NCI-H1092 treated with DMSO at 0.1 percent for 48 hours (cell line): ENCODE data around the gene ARHGAP19.
A peak's percentile ranks its signal among the peaks of the same experiment; 100 is the strongest.

ENCODE experiments used
- DNase-seq: peaks from one replicate; lab custom pipeline; 2025; lab: John Stamatoyannopoulos, UW

Gene ARHGAP19

DNA sequence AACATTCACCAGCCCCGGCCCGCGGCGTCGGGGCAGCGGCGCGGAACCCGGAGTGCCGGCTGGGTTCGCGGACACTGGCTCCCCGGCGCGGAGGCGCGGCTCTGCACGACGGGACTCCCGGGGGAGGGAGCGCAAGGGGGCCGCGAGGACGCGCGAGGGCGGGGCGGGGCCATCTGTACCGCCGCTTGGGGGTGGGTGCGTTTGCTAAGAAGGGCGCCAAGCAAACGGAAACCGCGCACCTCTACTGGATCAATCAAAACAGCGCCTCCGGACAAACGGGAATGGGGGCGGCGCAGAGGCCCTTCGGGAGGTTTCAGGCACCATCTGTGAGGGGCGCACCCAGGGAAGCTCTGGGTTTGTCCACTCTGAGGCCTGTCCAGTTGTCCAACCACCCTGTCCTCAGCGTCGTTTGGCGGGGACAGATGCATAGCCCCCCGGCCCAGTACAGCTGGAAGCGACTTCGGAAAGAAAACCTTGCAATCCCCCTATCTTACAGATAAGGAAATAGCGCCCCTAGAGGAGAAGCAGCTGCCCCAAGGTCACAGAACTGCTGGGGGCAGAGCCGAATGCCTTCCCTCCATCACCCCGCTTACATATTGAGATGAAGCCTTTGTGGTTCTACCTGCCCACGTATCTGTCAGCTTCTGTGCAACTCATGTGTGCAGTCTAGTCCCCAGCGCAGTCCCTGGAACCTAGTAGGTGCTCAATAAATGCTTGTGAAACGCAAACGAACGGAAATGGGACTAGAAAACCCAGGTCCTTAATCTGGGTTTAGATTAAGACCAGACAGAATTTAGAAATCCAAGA lies 96.0 kb downstream of the ARHGAP19 start:
- DNase-seq: peak; percentile 83

DNA sequence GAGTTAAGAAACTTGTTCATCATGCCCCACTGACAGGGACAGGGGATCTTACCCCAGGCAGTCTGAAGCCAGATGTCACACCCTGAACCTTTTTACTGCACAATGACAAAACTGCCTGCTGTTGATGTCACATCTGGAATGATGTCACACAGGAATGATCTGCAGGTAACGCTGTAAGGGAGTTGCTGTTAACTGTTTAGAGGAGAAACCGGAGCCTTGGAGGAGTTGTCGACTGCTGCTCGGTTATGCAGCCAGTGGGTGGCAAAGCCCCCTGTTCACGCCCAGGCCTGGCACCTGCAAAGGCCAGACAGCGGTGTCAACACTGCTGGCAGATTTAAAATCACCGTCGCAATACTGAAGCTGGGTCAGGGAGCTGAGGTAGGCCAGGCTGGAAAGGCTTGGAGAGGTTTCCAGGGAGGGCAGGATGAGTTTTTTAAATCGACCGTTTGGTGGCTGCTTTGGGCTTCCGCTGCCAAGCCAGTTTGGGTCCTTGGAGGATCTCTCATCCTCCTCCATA lies 96.7 kb downstream of the ARHGAP19 start:
- peak; percentile 71 for DNase-seq

DNA sequence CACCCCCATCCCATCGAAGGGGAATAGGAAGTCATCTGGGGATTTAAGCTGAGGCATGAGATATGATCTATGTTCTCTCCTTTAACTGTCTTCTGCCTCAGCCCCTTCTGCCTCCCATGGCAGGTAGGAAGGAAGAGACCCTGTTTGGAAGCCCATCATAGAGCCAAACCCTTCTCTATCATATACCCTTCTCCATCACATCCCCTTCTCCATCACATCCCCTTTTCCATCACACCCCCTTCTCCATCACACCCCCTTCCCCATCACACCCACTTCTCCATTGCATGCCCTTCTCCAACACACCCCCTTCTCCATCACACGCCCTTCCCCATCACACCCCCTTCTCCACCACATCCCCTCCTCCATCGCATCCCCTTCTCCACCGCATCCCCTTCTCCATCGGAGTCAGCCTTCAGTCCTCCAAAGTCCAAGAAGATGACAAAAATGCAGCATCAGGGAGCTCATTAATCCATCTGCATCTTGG lies 99.4 kb downstream of the ARHGAP19 start:
- DNase-seq: no peak

DNA sequence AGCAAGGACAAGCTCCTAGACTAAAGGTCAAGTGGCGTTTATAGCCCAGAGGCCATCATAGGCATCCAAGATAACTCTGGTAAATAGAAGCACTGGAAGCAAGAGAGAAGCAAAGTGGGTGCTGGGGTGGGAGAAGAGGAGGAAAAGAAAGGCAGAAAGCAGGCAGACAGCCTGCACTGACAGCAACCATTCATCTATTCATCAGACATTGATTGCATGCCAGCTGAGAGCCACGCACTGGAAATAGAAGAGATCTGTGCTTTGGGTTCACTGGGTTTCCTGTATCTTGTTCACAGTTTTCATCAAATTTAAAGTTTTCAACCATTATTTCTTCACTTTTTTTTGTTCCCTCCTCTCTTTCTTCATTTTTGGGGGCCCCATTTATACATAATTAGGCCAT lies 102.0 kb downstream of the ARHGAP19 start:
- DNase-seq: no peak

DNA sequence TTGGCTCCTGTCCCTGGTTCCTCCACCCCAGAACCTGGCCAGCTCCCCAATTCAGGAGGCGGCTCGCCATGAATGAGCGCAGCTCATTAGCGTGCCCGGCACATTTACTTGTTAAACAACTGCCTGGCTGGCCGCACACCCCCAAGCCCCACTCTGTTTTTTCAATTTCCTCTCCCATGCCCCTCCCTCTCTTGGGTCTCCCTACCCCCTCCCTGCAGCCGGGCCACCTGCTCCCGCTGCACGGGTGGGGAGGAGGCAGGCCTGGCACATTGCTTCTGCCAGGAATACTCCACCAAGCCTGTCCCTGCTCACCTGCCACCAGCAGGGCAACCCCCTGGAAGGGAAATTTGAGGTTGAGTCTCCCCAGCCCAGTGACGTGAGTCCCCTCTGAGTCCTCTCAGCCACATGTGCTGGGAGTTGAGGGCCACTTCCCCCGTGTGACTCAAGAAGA lies 104.2 kb downstream of the ARHGAP19 start:
- DNase-seq: peak; percentile 84

DNA sequence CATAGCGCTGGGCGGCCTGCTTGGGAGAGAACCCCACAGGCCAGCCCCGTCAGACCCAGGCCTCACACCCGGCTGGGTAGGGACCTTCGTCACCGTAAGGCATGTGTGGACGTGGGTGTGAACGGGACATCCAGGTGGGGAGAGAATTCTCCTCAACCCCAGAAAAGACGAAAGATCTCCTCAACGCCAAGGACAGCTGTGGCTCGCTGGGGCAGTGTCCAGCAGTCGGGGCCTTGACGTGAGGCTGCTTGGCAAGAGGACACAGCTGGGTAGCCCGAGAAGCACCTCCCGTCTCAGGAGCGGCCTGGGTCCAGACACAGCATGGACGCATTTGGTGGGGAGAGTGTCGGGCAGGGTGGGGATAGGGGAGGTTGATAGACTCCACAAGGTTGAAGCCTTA lies 105.5 kb downstream of the ARHGAP19 start:
- no peak for DNase-seq

- peak; percentile 69 for DNase-seq
Measured at GRCh38 chr10:97185326-97186058, 106.9 kb downstream of the ARHGAP19 start, which contains the start of gene SLIT1. Gene SLIT1, minus strand, starts transcription at chr10:97185959. Its CDS starts 285 bp downstream, at chr10:97185674.

DNA sequence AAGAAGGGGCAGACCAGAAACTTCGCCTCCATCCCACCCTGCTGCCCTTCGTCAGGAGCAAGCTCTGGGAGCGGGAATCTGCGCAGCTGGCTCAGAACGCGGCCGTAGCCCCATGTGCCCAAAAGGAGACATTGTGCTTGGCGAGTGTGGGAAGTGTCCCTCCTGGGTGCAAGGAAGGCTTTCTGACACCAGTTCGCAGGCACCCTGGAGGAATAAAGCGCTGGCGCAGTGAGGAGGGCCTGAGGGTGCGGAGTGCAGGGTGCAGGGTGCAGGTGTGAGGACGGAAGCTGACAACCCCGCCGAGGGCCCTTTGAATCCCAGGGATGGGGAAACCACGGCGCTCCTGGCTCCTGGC lies 107.5 kb downstream of the ARHGAP19 start:
- DNase-seq: no peak

GRCh38 chr10:97183314-97183713 lies 109.1 kb downstream of the ARHGAP19 start:
- DNase-seq: no peak

- no peak for DNase-seq
Measured at GRCh38 chr10:97182288-97182990, 110.0 kb downstream of the ARHGAP19 start.

- no peak for DNase-seq
Measured at GRCh38 chr10:97180986-97181385, 111.5 kb downstream of the ARHGAP19 start.

DNA sequence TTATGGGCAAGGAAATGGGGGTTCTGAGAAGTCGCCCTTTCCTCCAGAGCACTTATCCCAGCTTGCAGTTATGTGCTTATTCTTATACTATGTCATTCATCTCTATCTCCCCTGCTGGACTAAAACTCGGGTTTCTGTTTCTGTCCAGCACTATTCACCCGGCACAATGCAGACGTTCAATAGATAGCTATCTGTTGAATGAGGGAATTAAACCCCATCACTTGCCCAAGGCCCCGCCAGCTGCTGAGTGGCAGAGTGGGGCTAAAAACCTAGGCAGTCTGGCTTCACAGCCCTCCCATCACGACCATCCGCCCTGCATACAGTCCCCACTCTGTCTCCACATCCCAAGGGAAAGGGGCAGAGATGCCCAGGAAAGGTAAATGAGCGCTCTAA lies 112.1 kb downstream of the ARHGAP19 start:
- no peak for DNase-seq

DNA sequence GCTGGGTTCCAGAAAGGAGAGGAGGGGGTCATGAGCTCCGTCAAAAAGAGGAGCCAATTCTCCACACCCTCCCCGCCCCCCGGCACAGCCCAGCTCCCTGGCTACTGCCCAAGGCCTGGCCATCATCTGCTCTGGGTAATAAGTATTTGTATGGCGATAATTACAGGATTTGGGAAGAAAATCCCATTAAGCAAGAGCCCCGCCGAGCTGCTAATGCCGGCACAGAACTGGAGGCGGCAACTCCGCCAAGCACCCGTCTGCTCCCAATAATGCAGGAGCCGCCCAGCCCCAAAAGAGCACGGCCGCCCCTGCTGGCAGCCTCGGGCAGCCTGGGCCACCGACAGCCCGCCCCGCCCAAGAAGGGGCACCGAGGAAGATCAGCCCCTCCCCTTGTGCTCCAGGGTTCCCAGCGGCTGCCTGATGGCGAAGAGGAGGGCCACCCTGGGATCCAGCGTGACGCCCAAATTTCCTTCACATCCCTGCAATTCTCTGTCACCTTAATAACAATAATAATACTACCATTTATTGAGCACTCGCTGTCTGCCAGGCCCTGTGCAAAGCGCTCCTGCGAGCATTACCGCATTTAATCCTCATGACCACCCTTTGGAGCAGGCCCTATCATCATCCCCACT lies 112.6 kb downstream of the ARHGAP19 start:
- DNase-seq: peak; percentile 81

DNA sequence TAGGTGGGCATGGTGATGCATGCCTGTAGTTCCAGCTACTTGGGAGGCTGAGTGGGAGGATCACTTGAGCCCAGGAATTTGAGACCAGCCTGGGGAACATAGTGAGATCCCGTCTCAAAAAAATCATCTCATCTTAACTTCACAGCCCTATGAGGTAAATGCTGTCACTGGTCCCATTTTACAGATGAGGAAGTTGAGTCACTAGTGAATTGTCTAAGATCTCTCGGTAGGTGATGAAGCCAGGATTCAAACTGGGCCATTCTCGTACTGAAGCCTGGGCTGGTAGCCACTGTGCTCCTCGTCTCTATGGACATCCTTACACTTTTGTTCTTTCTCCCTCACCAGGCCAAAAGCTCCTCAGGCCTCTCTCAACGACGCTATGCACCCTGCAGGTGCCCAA lies 113.1 kb downstream of the ARHGAP19 start:
- no peak for DNase-seq

DNA sequence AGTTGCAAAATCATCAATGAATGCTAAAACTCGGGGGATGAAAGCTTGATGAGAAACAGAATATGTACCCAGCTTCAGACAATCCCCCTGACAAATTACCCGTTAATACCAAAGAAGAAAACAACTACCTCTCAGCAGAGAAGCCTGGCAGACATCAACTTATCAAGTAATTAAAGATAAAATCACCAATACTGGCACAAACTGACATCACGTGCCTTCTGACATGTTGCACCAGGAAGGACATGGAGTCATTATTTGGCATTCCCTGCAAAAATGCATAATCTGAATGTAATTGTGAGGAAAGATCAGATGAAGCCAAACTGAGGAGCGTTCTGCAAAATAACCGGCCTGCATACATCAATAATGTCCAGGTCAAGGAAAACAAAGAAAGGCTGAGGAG lies 114.4 kb downstream of the ARHGAP19 start:
- no peak for DNase-seq

- no peak for DNase-seq
Measured at GRCh38 chr10:97176226-97176625, 116.2 kb downstream of the ARHGAP19 start.

DNA sequence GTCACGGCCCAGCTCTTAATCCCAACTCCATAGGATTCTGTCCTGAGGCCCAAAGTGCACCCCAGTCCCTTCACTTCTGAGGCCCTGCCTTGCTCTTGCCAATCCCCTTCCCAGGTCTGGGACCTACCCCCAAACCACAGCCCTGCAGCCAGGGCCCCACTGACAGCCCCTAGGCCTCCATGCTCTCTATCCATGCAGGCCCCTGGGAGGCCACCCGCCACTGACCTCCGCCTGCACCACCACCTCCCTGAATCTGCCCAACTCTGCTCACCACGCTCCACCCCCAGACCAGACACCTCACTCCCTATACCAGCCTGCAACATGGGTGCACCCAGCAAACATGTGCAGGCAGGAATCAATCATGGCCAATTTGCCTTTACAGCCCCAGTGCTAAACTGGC lies 116.9 kb downstream of the ARHGAP19 start:
- DNase-seq: no peak

GRCh38 chr10:97174941-97175340 lies 117.5 kb downstream of the ARHGAP19 start:
- no peak for DNase-seq

DNA sequence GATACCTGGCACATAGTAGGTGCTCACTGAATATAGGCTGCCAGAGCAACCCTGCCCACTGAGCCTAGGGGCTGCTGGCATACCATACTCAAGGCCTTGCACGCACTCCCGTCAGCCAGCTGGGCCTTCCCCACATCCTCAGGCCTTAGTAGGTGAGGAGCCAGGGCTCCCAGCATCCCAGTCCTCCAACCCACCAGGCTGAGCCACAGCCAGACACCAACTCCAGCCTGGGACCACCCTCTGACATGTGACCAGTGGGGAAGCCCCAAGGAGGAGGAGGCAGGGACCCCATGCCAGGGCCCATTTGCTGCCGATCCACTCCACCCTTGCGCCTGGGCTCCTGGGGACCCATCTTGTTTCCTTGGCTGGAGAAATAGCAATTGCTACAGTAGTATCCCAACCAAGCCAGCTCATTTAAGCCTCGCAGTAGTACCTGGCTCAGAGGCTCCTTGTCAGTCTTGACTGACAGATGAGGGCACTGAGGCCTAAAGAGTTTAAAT lies 118.1 kb downstream of the ARHGAP19 start:
- no peak for DNase-seq

DNA sequence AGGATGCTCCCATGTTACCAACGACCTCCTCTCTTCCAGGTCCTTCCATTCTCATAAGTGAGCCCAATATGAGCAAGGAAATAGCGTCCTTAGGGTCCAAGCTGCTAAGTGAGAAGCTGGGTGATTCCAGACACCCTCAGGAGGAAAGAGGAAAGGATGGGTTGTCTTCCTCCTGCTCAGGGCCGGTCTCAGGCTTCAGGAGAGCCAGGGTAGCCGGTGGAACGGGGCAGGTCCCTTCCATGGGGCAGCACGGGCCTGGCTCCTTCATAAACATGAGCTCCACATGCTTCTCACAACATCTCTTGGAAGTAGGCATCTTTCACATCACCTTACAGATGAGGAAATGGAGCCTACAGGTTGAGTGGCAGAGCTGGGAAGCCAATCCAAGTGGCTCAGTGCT lies 119.4 kb downstream of the ARHGAP19 start:
- DNase-seq: no peak
